Purkinje cell (primary cell): ENCODE measurements around the gene MIS12. TPM values are rescaled to one million over a fixed set of nuclear protein-coding genes. Genes with fewer than 3 reads are reported as not detected.

Source experiments
- polyA plus RNA-seq: library from polyadenylated mRNA; unstranded; fragments of >200 nt; fragmentation: Nextera tagmentation; gene quantifications from 2 replicates; pipeline ENCODE4 v1.2.1, GENCODE V29; 2014

MIS12 gene
- 9.3 and 16.0 TPM in 2 replicates for polyA plus RNA-seq

GRCh38 chr17:5486206-5487124 lies at the start of gene MIS12:
Gene MIS12, plus strand, starts transcription at chr17:5486566. Its CDS starts 2,297 bp downstream, at chr17:5488863.

GRCh38 chr17:5438716-5439445 lies 47.5 kb upstream of the MIS12 start, which contains the start of gene C1QBP:
Gene C1QBP, minus strand, starts transcription at chr17:5439155. Its CDS starts 82 bp downstream, at chr17:5439073.

GRCh38 chr17:5485270-5486205 lies 828 bp upstream of the MIS12 start, which contains the start of gene DERL2:
Gene DERL2, minus strand, starts transcription at chr17:5486178. Its CDS starts 17 bp downstream, at chr17:5486161.

Other genes starting within 250 kb of the MIS12 start
- 40.1 and 43.7 TPM in 2 replicates for gene RABEP1, start 204.3 kb upstream of the MIS12 start, polyA plus RNA-seq
- 12.4 and 45.8 TPM in 2 replicates for gene NUP88, start 66.9 kb upstream of the MIS12 start, polyA plus RNA-seq
- gene RPAIN, start 66.4 kb upstream of the MIS12 start, polyA plus RNA-seq: 103 and 104 TPM in 2 replicates
- gene C1QBP, start 47.4 kb upstream of the MIS12 start, polyA plus RNA-seq: 99.5 and 110 TPM in 2 replicates
- gene DHX33, start 17.6 kb upstream of the MIS12 start, polyA plus RNA-seq: 6.9 and 8.8 TPM in 2 replicates
- gene DERL2, start 388 bp upstream of the MIS12 start, polyA plus RNA-seq: 65.2 and 89.9 TPM in 2 replicates
- gene NLRP1, start 97.9 kb downstream of the MIS12 start, polyA plus RNA-seq: 2.6 and 15.2 TPM in 2 replicates